HepG2 (cell line): ENCODE measurements around the gene FGF3. TPM values are rescaled to one million over a fixed set of nuclear protein-coding genes. Genes with fewer than 3 reads are reported as not detected.

Experiments used
- ATAC-seq: fragments of 200-7000 bp; cut with Tn5 transposase; 3 replicates; pipeline ENCODE4 v1.9.1; 2020; ENCODE audit warnings: mild to moderate bottlenecking, moderate library complexity
- BruUV-seq: library from RNA; stranded (reverse); fragments of 400-500 nt; replicated peaks from 2 replicates; lab custom pipeline; 2021; lab: Mats Ljungman, UMichigan
- CTCF ChIA-PET: fragments of 300-600 bp; formaldehyde crosslinking; extraction: SDS; loops from one replicate; lab custom pipeline; 2021; ENCODE audit warnings: low total read pairs, inconsistent platforms, low intra/inter-chr PET ratio; lab: Yijun Ruan, JAX
- POLR2A ChIA-PET: fragments of 350-600 bp; sonication (Branson Sonifier 250); formaldehyde crosslinking; loops from one replicate; lab custom pipeline; 2020; ENCODE audit warnings: antibody characterized with exemption, inconsistent platforms; lab: Yijun Ruan, JAX
- DNase-seq: peaks from one replicate; pipeline ENCODE4 v3.0.0-alpha.2; 2015; ENCODE audit warnings: low spot score
- FAIRE-seq: peaks from 3 replicates; lab custom pipeline; 2011; peaks lifted over from hg19 to GRCh38; lab: Jason Lieb, UNC
- H2AFZ ChIP-seq: one replicate; pipeline ENCODE4 v1.6.1; 2011; ENCODE audit warnings: low read length, inconsistent platforms
- H3K27ac ChIP-seq: fragments of 300-600 bp; 3 replicates; pipeline ENCODE4 v1.8.0; 2011; ENCODE audit warnings: mixed run types, mild to moderate bottlenecking, mixed read lengths, low read length, inconsistent platforms; ENCODE audit not compliant: insufficient read depth; ENCODE audit errors: extremely low read length
- H3K27me3 ChIP-seq, 2 experiments: fragments of 200-600 bp in 1 of 2; 2 replicates in 1 of 2; 3 replicates in 1 of 2; pipeline versions ENCODE4 v1.6.0 to v1.8.0; 2011; ENCODE audit warnings: low read length in 2 of 2, mild to moderate bottlenecking in 2 of 2, moderate library complexity in 2 of 2, inconsistent platforms in 1 of 2; ENCODE audit not compliant: insufficient read depth in 2 of 2, control insufficient read depth in 1 of 2
- H3K36me3 ChIP-seq, 2 experiments: fragments of 200-600 bp in 1 of 2; replicated peaks in 1 of 2; 2 replicates in 1 of 2; 3 replicates in 1 of 2; pipeline versions ENCODE4 v1.5.1 to v1.8.0; 2011; ENCODE audit warnings: low read length in 2 of 2, inconsistent platforms in 1 of 2; ENCODE audit not compliant: insufficient read depth in 2 of 2, control insufficient read depth in 1 of 2
- H3K4me1 ChIP-seq: 2 replicates; pipeline ENCODE4 v1.5.1; 2012; ENCODE audit warnings: low read length, inconsistent platforms; ENCODE audit not compliant: insufficient read depth
- H3K4me2 ChIP-seq: 2 replicates; pipeline ENCODE4 v1.6.0; 2011; ENCODE audit warnings: low read depth, low read length, inconsistent platforms
- H3K4me3 ChIP-seq, 3 experiments: fragments of 200-600 bp in 1 of 3; sonication (generic), shearing (Covaris generic) in 1 of 3; replicated peaks in 1 of 3; 2 replicates each; pipeline ENCODE4 v1.5.1; 2011 to 2016; ENCODE audit warnings: low read length in 3 of 3, inconsistent platforms in 2 of 3, low read depth in 2 of 3, mild to moderate bottlenecking in 2 of 3, control low read depth in 1 of 3, mixed read lengths in 1 of 3; ENCODE audit not compliant: insufficient read depth in 1 of 3
- H3K79me2 ChIP-seq: one replicate; pipeline ENCODE4 v1.6.1; 2011; ENCODE audit warnings: low read length, inconsistent platforms; ENCODE audit not compliant: insufficient read depth
- H3K9ac ChIP-seq: 2 replicates; pipeline ENCODE4 v1.6.0; 2011; ENCODE audit warnings: mild to moderate bottlenecking, low read depth, low read length, inconsistent platforms; ENCODE audit not compliant: insufficient read depth
- H3K9me3 ChIP-seq: 2 replicates; pipeline ENCODE4 v1.5.1; 2012; ENCODE audit warnings: mild to moderate bottlenecking, low read length
- H4K20me1 ChIP-seq: 2 replicates; pipeline ENCODE4 v1.6.0; 2011; ENCODE audit warnings: inconsistent platforms, mild to moderate bottlenecking, low read length, moderate library complexity; ENCODE audit not compliant: insufficient read depth
- DR1 ChIP-seq: sonication (generic); formaldehyde crosslinking; IDR thresholded peaks from 2 replicates; pipeline ENCODE4 v1.8.0; 2021; ENCODE audit warnings: mild to moderate bottlenecking, missing genetic modification reagents, inconsistent platforms
- GATAD1 ChIP-seq: IDR thresholded peaks from 2 replicates; pipeline ENCODE4 v1.6.1; 2016; ENCODE audit warnings: missing genetic modification reagents, missing compliant biosample characterization
- JDP2 ChIP-seq: sonication (generic); formaldehyde crosslinking; IDR thresholded peaks from 2 replicates; pipeline ENCODE4 v1.8.1; 2022; ENCODE audit warnings: missing genetic modification reagents, borderline replicate concordance
- POGZ ChIP-seq: sonication (generic); formaldehyde crosslinking; IDR thresholded peaks from 2 replicates; pipeline ENCODE4 v1.4.0; 2020; ENCODE audit warnings: mild to moderate bottlenecking, missing genetic modification reagents
- TEAD3 ChIP-seq: optimal IDR thresholded peaks from 2 replicates; pipeline ENCODE3; 2016; ENCODE audit warnings: borderline replicate concordance
- ZBTB8A ChIP-seq: sonication (generic); formaldehyde crosslinking; IDR thresholded peaks from 2 replicates; pipeline ENCODE4 v1.4.0; 2020; ENCODE audit warnings: mild to moderate bottlenecking, low read depth, missing genetic modification reagents, borderline replicate concordance
- WGBS: methylation state at CpG from one replicate; pipeline ENCODE4 v1.1.6; 2017; ENCODE audit warnings: low lambda C conversion rate; 5-methylcytosine and 5-hydroxymethylcytosine counted together
- in situ Hi-C: cut with HindIII; loops from 2 replicates; pipeline ENCODE4 v1.10.0; 2017; ENCODE audit warnings: low pct_unique_long_range_greater_than_20kb; ENCODE audit not compliant: extremely low pct_ligation_motif_present
- intact Hi-C: fragments of 100-400 bp; cut with micrococcal nuclease; formaldehyde crosslinking; loops from one replicate; pipeline ENCODE4 v1.10.0; 2022; ENCODE audit not compliant: unreplicated experiment
- polyA plus RNA-seq, 8 experiments: library from polyadenylated mRNA; depleted of rRNA in 3 of 8; stranded (reverse) in 7 of 8; unstranded in 1 of 8; fragments of >200 nt; fragmentation: Illumina TruSeq in 4 of 8; extraction: Trizol in 4 of 8; gene quantifications; 2 replicates each; pipeline versions ENCODE4 v1.2.1 to v1.2.3, GENCODE V29; 2011 to 2016; ENCODE audit warnings: low read depth in 4 of 8, missing spikeins in 1 of 8, mixed read lengths in 1 of 8; ENCODE audit not compliant: insufficient read depth in 1 of 8
- total RNA-seq, 5 experiments: library from RNA; depleted of rRNA; stranded (reverse); fragments of >200 nt; fragmentation: Illumina TruSeq; extraction: Trizol; gene quantifications; 2 replicates each; pipeline ENCODE4 v1.2.3, GENCODE V29; 2016; ENCODE audit warnings: low read depth in 1 of 5
- TF ChIP-seq, protein P1 (sequence below): sonication (generic); formaldehyde crosslinking; IDR thresholded peaks from 2 replicates; pipeline ENCODE4 v1.5.0; 2020; ENCODE audit warnings: mild to moderate bottlenecking, missing genetic modification reagents
- TF ChIP-seq, protein P2 (sequence below): sonication (generic); formaldehyde crosslinking; IDR thresholded peaks from 2 replicates; pipeline ENCODE4 v1.5.1; 2020; ENCODE audit warnings: mild to moderate bottlenecking, missing genetic modification reagents, borderline replicate concordance
- TF ChIP-seq, protein P3 (sequence below): sonication (generic); formaldehyde crosslinking; IDR thresholded peaks from 2 replicates; pipeline ENCODE4 v1.5.0; 2020; ENCODE audit warnings: missing genetic modification reagents, mild to moderate bottlenecking, borderline replicate concordance
- TF ChIP-seq, protein P4 (sequence below): sonication (generic); formaldehyde crosslinking; IDR thresholded peaks from 2 replicates; pipeline ENCODE4 v1.4.0; 2020; ENCODE audit warnings: mild to moderate bottlenecking, low read depth, missing genetic modification reagents

Gene FGF3
- total and polyA plus RNA-seq, 2 of the 13 experiments (the other 11 are each of a cell fraction or from before 2014, with no cell fraction given), result not detected

DNA sequence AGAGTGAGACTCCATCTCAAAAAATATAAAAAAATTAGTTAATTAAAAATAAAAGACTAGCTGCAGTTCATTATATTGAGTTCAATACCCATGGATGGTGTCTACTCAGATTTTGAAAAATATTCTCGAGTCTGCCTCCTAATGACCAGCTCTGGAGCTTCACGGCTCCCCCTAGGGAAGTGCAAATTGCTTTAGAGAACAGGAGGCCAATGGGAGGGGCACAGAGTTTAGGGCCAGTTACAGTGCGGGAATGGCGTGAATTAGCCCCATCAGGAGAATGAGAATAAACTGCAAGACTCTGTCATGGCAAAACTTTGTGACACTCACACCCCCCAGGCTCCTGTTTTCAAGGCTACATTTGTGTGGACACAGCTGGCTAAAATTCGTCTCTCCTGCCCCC, 48.7 kb downstream of the FGF3 start (continued):
- TF ChIP-seq, protein P1, sequence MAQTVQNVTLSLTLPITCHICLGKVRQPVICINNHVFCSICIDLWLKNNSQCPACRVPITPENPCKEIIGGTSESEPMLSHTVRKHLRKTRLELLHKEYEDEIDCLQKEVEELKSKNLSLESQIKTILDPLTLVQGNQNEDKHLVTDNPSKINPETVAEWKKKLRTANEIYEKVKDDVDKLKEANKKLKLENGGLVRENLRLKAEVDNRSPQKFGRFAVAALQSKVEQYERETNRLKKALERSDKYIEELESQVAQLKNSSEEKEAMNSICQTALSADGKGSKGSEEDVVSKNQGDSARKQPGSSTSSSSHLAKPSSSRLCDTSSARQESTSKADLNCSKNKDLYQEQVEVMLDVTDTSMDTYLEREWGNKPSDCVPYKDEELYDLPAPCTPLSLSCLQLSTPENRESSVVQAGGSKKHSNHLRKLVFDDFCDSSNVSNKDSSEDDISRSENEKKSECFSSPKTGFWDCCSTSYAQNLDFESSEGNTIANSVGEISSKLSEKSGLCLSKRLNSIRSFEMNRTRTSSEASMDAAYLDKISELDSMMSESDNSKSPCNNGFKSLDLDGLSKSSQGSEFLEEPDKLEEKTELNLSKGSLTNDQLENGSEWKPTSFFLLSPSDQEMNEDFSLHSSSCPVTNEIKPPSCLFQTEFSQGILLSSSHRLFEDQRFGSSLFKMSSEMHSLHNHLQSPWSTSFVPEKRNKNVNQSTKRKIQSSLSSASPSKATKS, result no peak
- TF ChIP-seq ZBTB8A, result no peak

DNA sequence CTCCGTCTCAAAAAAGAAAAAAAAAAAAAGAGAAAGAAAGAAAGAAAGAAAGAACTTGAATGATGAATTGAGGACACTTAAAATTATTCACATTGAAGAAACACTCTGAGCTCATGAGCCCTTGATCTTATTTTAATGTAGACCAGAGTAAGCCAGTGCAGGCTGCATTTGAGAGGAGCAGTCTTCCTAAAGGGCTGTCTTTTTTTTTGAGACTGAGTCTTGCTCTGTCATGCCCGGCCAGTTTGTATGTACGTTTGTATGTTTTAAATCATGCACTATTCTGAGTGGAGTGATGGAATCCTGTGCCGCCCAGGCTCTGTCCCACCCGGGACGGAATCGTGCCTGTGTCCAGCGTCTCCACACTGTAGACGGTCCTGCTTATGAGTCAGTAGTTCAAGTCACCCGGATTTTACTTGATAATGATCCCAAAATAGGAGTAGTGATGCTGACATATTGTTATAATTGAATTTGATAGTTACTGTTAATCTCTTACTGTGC, 53.7 kb downstream of the FGF3 start:
- no peak overlapping the region for H3K4me2 ChIP-seq
- intact Hi-C loops (no loop called here), in situ Hi-C loops (no loop called here)
- no peak for DNase-seq
- no peak overlapping the region for H3K4me3 ChIP-seq
- TF ChIP-seq GATAD1 (CRISPR knock-in tag) (no peak), TEAD3 (CRISPR knock-in tag) (no peak), JDP2 (CRISPR knock-in tag) (no peak), DR1 (no peak), POGZ (CRISPR knock-in tag) (no peak)
- TF ChIP-seq, protein P2, sequence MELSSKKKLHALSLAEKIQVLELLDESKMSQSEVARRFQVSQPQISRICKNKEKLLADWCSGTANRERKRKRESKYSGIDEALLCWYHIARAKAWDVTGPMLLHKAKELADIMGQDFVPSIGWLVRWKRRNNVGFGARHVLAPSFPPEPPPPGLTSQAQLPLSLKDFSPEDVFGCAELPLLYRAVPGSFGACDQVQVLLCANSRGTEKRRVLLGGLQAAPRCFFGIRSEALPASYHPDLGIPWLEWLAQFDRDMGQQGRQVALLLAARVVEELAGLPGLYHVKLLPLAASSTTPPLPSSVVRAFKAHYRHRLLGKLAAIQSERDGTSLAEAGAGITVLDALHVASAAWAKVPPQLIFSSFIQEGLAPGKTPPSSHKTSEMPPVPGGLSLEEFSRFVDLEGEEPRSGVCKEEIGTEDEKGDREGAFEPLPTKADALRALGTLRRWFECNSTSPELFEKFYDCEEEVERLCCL (CRISPR knock-in tag), result no peak
- TF ChIP-seq, protein P3, sequence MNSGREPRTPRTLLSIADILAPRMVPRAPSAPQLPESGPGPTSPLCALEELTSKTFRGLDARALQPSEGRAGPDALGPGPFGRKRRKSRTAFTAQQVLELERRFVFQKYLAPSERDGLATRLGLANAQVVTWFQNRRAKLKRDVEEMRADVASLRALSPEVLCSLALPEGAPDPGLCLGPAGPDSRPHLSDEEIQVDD (CRISPR knock-in tag), result no peak
- TF ChIP-seq, protein P4, sequence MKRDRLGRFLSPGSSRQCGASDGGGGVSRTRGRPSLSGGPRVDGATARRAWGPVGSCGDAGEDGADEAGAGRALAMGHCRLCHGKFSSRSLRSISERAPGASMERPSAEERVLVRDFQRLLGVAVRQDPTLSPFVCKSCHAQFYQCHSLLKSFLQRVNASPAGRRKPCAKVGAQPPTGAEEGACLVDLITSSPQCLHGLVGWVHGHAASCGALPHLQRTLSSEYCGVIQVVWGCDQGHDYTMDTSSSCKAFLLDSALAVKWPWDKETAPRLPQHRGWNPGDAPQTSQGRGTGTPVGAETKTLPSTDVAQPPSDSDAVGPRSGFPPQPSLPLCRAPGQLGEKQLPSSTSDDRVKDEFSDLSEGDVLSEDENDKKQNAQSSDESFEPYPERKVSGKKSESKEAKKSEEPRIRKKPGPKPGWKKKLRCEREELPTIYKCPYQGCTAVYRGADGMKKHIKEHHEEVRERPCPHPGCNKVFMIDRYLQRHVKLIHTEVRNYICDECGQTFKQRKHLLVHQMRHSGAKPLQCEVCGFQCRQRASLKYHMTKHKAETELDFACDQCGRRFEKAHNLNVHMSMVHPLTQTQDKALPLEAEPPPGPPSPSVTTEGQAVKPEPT (CRISPR knock-in tag), result no peak
- H3K27ac ChIP-seq, result no peak overlapping the region
- WGBS, result 39% methylated on average over 10 of the region's 10 CpGs
- H4K20me1 ChIP-seq, result no peaks in the 10 kb centered on the region
- peaks cover 1 to 10% of the 10 kb centered on the region in 2 experiments; a peak in 3 of 5 replicates for H3K27me3 ChIP-seq
- ChIA-PET POLR2A (no interaction called here), CTCF (no interaction called here)
- no TSS peak for BruUV-seq
- H3K4me1 ChIP-seq, result no peaks in the 10 kb centered on the region
- H2AFZ ChIP-seq, result no peak overlapping the region
- H3K9ac ChIP-seq, result no peak overlapping the region
- no peaks in the 10 kb centered on the region for H3K79me2 ChIP-seq
- no peaks in the 10 kb centered on the region for H3K36me3 ChIP-seq
- H3K9me3 ChIP-seq, result no peaks in the 10 kb centered on the region
- FAIRE-seq, result no peak
- no peak for ATAC-seq
